ENCODE results near the gene TBK1. TPM values are rescaled to one million over a fixed set of nuclear protein-coding genes. Genes with fewer than 3 reads are reported as not detected.

TBK1 gene
- total and polyA plus RNA-seq, 2 of the 13 experiments (the other 11 are each of a cell fraction or from before 2014, with no cell fraction given), result 10.3 to 25.2 TPM

GRCh38 chr12:64451687-64452558 is at the start of gene TBK1 (continued):
- TF ChIP-seq PRDM10 (CRISPR knock-in tag; IDR thresholded peaks at IDR 0.05; ENCODE audit: low read depth) (no peak), KAT2B (IDR thresholded peaks at IDR 0.05; ENCODE audit: borderline replicate concordance, low read depth, low read length) (no peak), CHD4 (IDR thresholded peaks at IDR 0.05; ENCODE audit: borderline replicate concordance, low read length) (no peak), BHLHE40 (IDR thresholded peaks at IDR 0.05; ENCODE audit: low read length) (peak; percentile 80), ZNF414 (CRISPR knock-in tag; IDR thresholded peaks at IDR 0.05) (no peak), GFI1 (CRISPR knock-in tag; IDR thresholded peaks at IDR 0.05; ENCODE audit: borderline replicate concordance) (no peak; the same call in 1 of the 2 replicates), SMAD1 (CRISPR knock-in tag; IDR thresholded peaks at IDR 0.05; ENCODE audit: borderline replicate concordance, low read depth) (peak; percentile 71; the same call in 1 of the 2 replicates), RAD51 (IDR thresholded peaks at IDR 0.05; ENCODE audit: borderline replicate concordance) (peak; percentile 76; the same call in 1 of the 2 replicates), KLF6 (CRISPR knock-in tag; IDR thresholded peaks at IDR 0.05) (no peak), ELF3 (CRISPR knock-in tag; IDR thresholded peaks at IDR 0.05) (peak; percentile 47), ISL2 (CRISPR knock-in tag; IDR thresholded peaks at IDR 0.05) (peak; percentile 58), TEF (CRISPR knock-in tag; IDR thresholded peaks at IDR 0.05) (no peak; the same call in 1 of the 2 replicates), SCMH1 (CRISPR knock-in tag; IDR thresholded peaks at IDR 0.05; ENCODE audit: borderline replicate concordance) (no peak), MAF1 (CRISPR knock-in tag; IDR thresholded peaks at IDR 0.05; ENCODE audit: borderline replicate concordance) (no peak), ZNF317 (CRISPR knock-in tag; IDR thresholded peaks at IDR 0.05) (0 out of 2 replicates have a peak, but pooled peaks have one; percentile 13), ZNF468 (CRISPR knock-in tag; IDR thresholded peaks at IDR 0.05) (0 out of 2 replicates have a peak, but pooled peaks have one; percentile 35), ZNF709 (CRISPR knock-in tag; IDR thresholded peaks at IDR 0.05) (0 out of 2 replicates have a peak, but pooled peaks have one; percentile 29), KLF13 (CRISPR knock-in tag; IDR thresholded peaks at IDR 0.05) (no peak), ZNF597 (CRISPR knock-in tag; IDR thresholded peaks at IDR 0.05) (no peak), SMARCC2 (IDR thresholded peaks at IDR 0.05) (no peak), ZNF33A (CRISPR knock-in tag; IDR thresholded peaks at IDR 0.05; ENCODE audit: borderline replicate concordance) (no peak)
